Measurements from ENCODE around the gene CPM.

DNA sequence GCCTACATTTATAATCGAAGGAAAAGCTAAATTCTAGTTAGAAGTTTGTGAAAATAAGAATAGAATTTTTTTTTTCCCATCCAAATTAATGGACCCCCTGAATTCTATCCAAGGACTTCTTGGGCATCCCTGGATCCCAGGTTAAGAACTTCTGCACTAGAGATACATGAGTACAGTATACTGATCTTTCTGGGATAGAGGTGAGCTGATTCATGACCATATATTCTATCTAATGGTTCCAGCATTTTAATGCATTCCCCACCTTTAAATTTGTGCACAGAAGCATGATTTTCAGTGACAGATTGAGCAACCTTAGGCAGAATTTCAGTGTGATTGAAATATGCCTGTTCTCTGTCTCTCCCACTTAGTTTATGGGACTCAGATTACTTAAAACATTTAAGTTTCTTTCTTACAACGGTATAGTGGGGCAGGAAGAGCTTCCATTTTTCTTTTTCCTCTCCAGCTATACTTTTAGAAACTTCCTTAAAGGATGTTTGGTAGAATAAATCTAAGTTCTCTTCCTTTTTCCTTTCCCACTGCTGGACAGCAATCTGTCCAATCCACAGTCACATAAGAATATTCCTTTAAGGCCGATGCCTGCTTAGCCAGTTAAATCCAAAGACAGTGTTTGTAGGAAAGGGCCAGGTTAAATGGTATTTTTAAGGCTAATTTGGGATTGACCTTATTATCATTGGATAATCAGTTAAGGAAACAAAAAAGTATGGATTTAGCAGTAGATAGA lies 118.3 kb downstream of the CPM start:
- TF ChIP-seq CTCF (IDR thresholded peaks at IDR 0.05) (no peak), POLR2A (IDR thresholded peaks at IDR 0.05) (no peak)
